Measurements from ENCODE around the gene TTC12.

TTC12 gene

DNA sequence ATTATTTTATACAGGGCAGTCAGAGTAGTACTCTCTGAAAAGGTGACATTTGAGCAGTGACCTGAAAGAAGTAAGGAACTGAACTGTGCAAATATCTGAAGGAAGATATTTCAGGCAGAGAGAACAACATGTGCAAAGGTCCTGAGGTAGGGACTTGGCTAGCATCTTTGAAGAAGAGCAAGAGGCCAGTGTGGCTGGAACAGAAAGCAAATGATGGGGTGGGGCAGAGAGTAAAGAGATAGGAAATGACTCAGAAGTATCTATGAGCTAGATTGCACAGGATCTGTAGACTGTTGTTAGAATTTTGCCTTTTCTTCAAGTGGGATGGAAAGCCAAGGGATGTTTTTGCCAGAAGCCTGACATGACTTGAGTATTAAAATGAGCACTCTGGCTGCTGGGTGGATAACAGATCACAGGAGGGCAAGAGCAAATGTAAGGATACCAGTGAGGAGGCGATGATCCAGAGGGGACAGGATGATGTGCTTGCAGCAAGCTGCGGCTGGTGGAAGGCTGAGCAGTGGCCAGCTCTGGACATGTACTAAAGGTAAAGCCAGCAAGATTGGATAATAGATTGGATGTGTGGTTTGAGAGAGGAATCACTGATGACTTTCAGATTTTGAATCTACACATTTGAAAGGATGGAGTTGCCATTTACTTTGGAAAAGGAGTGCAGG is 33.2 kb upstream of the TTC12 start:
- TF ChIP-seq PAX5 (IDR thresholded peaks at IDR 0.05; ENCODE audit: insufficient read depth, low read length, severe bottlenecking): no peak
- TF ChIP-seq POLR2AphosphoS5 (IDR thresholded peaks at IDR 0.05; ENCODE audit: low read depth, low read length): no peak
- no peak for TF ChIP-seq SPI1 (IDR thresholded peaks at IDR 0.05; ENCODE audit: low read depth, low read length)
- no peak for TF ChIP-seq POU2F2 (IDR thresholded peaks at IDR 0.05; ENCODE audit: low read depth, low read length)
- FAIRE-seq: no peak
- DNase-seq (ENCODE audit: insufficient read length, low spot score): no peak

- TF ChIP-seq PAX5 (IDR thresholded peaks at IDR 0.05; ENCODE audit: insufficient read depth, low read length, severe bottlenecking) (no peak), POLR2A (IDR thresholded peaks at IDR 0.05; ENCODE audit: low read depth, low read length) (no peak), SPI1 (IDR thresholded peaks at IDR 0.05; ENCODE audit: low read depth, low read length) (no peak), POU2F2 (IDR thresholded peaks at IDR 0.05; ENCODE audit: low read depth, low read length) (no peak), TAF1 (IDR thresholded peaks at IDR 0.05; ENCODE audit: low read depth, low read length) (no peak), POLR2AphosphoS5 (IDR thresholded peaks at IDR 0.05; ENCODE audit: low read depth, low read length) (no peak)
- FAIRE-seq (no peak), DNase-seq (ENCODE audit: insufficient read length, low spot score) (no peak)
These were observed 31.4 kb upstream of the TTC12 start for GRCh38 chr11:113282898-113283437.

GRCh38 chr11:113283881-113284280 is 30.5 kb upstream of the TTC12 start:
- FAIRE-seq: no peak
- TF ChIP-seq TAF1 (IDR thresholded peaks at IDR 0.05; ENCODE audit: low read depth, low read length): no peak
- TF ChIP-seq POU2F2 (IDR thresholded peaks at IDR 0.05; ENCODE audit: low read depth, low read length): no peak
- TF ChIP-seq POLR2AphosphoS5 (IDR thresholded peaks at IDR 0.05; ENCODE audit: low read depth, low read length): no peak
- no peak for TF ChIP-seq POLR2A (IDR thresholded peaks at IDR 0.05; ENCODE audit: low read depth, low read length)
- no peak for TF ChIP-seq PAX5 (IDR thresholded peaks at IDR 0.05; ENCODE audit: insufficient read depth, low read length, severe bottlenecking)
- TF ChIP-seq SPI1 (IDR thresholded peaks at IDR 0.05; ENCODE audit: low read depth, low read length): no peak
- DNase-seq (ENCODE audit: insufficient read length, low spot score): no peak

- DNase-seq (ENCODE audit: insufficient read length, low spot score) (no peak), FAIRE-seq (no peak)
- TF ChIP-seq POLR2AphosphoS5 (IDR thresholded peaks at IDR 0.05; ENCODE audit: low read depth, low read length) (no peak), TAF1 (IDR thresholded peaks at IDR 0.05; ENCODE audit: low read depth, low read length) (no peak), POLR2A (IDR thresholded peaks at IDR 0.05; ENCODE audit: low read depth, low read length) (no peak), PAX5 (IDR thresholded peaks at IDR 0.05; ENCODE audit: insufficient read depth, low read length, severe bottlenecking) (no peak), SPI1 (IDR thresholded peaks at IDR 0.05; ENCODE audit: low read depth, low read length) (no peak)
These were observed 28.4 kb upstream of the TTC12 start for GRCh38 chr11:113286009-113286408.

GRCh38 chr11:113286509-113287497 is 27.6 kb upstream of the TTC12 start:
- DNase-seq (ENCODE audit: insufficient read length, low spot score) (no peak), FAIRE-seq (no peak)
- TF ChIP-seq POLR2AphosphoS5 (IDR thresholded peaks at IDR 0.05; ENCODE audit: low read depth, low read length) (no peak), POLR2A (IDR thresholded peaks at IDR 0.05; ENCODE audit: low read depth, low read length) (no peak), SPI1 (IDR thresholded peaks at IDR 0.05; ENCODE audit: low read depth, low read length) (no peak), PAX5 (IDR thresholded peaks at IDR 0.05; ENCODE audit: insufficient read depth, low read length, severe bottlenecking) (no peak), TAF1 (IDR thresholded peaks at IDR 0.05; ENCODE audit: low read depth, low read length) (no peak), POU2F2 (IDR thresholded peaks at IDR 0.05; ENCODE audit: low read depth, low read length) (no peak)

- TF ChIP-seq POLR2A (IDR thresholded peaks at IDR 0.05; ENCODE audit: low read depth, low read length) (no peak), SPI1 (IDR thresholded peaks at IDR 0.05; ENCODE audit: low read depth, low read length) (no peak), POLR2AphosphoS5 (IDR thresholded peaks at IDR 0.05; ENCODE audit: low read depth, low read length) (no peak), POU2F2 (IDR thresholded peaks at IDR 0.05; ENCODE audit: low read depth, low read length) (no peak), PAX5 (IDR thresholded peaks at IDR 0.05; ENCODE audit: insufficient read depth, low read length, severe bottlenecking) (no peak), TAF1 (IDR thresholded peaks at IDR 0.05; ENCODE audit: low read depth, low read length) (no peak)
- no peak for DNase-seq (ENCODE audit: insufficient read length, low spot score)
- no peak for FAIRE-seq
These were observed 26.6 kb upstream of the TTC12 start for GRCh38 chr11:113287801-113288200.

DNA sequence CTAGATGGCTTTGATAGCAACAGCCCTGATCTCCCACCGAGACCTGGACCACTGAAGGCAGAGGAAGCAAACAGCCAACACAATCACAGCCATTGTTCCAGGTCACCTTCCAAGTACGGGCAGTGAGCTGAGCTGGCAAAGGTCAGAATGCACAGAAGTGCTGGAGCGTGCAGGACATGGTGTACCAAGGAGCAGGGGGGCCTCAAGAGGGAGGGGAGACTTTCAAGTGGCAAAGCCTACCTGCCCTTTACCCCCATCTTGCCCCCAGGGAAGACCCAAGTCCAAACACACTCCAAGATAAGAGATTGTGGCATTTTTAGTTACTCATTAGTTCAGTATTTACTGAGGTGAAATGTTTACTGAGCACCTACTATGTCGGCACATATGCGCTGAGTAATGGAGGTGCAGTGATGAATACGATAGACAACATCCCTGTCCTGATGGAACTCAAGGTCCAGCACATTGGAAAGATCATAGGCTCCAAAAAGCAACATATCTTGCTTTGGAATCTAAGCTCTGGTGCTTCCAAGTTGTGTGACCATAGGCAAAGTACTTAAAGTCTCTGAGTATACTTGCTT is 26.0 kb upstream of the TTC12 start:
- no peak for DNase-seq (ENCODE audit: insufficient read length, low spot score)
- FAIRE-seq: no peak
- TF ChIP-seq TAF1 (IDR thresholded peaks at IDR 0.05; ENCODE audit: low read depth, low read length) (no peak), POU2F2 (IDR thresholded peaks at IDR 0.05; ENCODE audit: low read depth, low read length) (no peak), POLR2A (IDR thresholded peaks at IDR 0.05; ENCODE audit: low read depth, low read length) (no peak), PAX5 (IDR thresholded peaks at IDR 0.05; ENCODE audit: insufficient read depth, low read length, severe bottlenecking) (no peak), POLR2AphosphoS5 (IDR thresholded peaks at IDR 0.05; ENCODE audit: low read depth, low read length) (no peak), SPI1 (IDR thresholded peaks at IDR 0.05; ENCODE audit: low read depth, low read length) (no peak)

GRCh38 chr11:113289431-113290187 is 24.8 kb upstream of the TTC12 start:
- TF ChIP-seq POU2F2 (IDR thresholded peaks at IDR 0.05; ENCODE audit: low read depth, low read length) (peak; percentile 57; the same call in 1 of the 2 replicates), POLR2A (IDR thresholded peaks at IDR 0.05; ENCODE audit: low read depth, low read length) (no peak)
- DNase-seq (ENCODE audit: insufficient read length, low spot score): peak; percentile 46
- peak; percentile 85 for FAIRE-seq

All from GM12891 (cell line).